GM12873 (cell line): Measurements from ENCODE around the gene ZNF500.

Experiments
- CTCF ChIP-seq: IDR thresholded peaks from 2 replicates; pipeline ENCODE4 v1.5.1; 2012; ENCODE audit warnings: low read depth, mild to moderate bottlenecking, moderate library complexity, low read length, control low read depth; ENCODE audit not compliant: insufficient read depth; ENCODE audit errors: missing control alignments

Gene ZNF500

GRCh38 chr16:4787068-4787467, 20.1 kb upstream of the ZNF500 start:
- TF ChIP-seq CTCF = no peak

- no peak for TF ChIP-seq CTCF
Measured at GRCh38 chr16:4785758-4786433, 18.9 kb upstream of the ZNF500 start.

- TF ChIP-seq CTCF = no peak
Measured at GRCh38 chr16:4783951-4784336, 17.0 kb upstream of the ZNF500 start.

GRCh38 chr16:4783251-4783950, 16.4 kb upstream of the ZNF500 start:
- TF ChIP-seq CTCF = no peak

GRCh38 chr16:4780235-4780634, 13.3 kb upstream of the ZNF500 start:
- no peak for TF ChIP-seq CTCF

GRCh38 chr16:4778050-4778392, 11.1 kb upstream of the ZNF500 start:
- no peak for TF ChIP-seq CTCF

GRCh38 chr16:4777339-4778049, 10.5 kb upstream of the ZNF500 start:
- no peak for TF ChIP-seq CTCF
